ENCODE data around the gene MIER1.
A peak's percentile ranks its signal among the peaks of the same experiment; 100 is the strongest.
"Not testable (repeated sequence)": the region's sequence is repeated elsewhere in the genome, so short reads cannot be mapped to it uniquely, and the experiment has no call there.

The MIER1 gene

DNA sequence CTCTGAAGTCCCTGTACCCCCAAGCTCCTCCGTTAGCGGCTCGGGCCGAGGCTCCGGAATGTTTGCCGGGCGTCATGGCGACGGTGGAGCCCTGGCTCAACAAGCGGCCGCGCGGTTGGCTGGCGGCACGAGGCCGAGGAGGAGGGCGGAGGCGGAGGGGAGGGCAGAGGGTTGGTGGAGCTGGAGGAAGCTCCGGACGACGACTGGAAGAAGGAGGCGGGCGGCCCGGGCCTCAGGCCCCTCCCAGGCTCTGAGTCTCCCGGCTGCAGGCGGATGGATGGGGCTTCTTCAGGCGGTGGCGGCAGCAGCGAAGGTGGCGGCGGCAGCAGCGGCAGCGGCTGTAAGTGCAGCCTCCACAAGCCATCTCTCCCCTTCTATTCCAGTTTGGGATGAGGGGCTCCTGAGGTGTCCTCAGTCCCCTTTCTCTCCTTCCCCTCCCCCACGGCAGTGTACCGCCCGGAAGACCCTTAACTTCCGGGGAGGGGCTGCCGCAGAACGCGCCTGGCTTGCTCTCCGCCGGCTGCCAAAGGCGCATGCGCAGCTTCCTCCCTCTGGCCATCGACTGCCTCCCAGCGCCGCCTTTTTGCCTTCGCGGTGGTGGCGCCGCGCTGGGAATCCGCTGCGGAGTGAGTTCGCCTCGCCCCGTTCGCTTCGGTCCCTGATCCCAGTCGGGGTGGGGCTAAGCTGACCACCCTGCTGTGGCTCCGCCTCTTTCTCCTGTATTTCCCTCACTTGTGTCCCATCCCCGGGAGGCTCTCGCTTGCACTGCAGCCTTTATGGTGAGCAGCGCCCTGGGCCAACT is at the start of gene MIER1, which contains the start of gene DNAI4:
TSS of gene MIER1 (plus strand) at position 235 of the 802 bp plus-strand sequence. CDS start at position 274, 39 bp downstream.
TSS of gene DNAI4 (minus strand) at position 101 of the 802 bp plus-strand sequence. CDS start at position 76, 25 bp downstream.
- H3K27ac Mint-ChIP-seq: peak within 1 kb of the TSS; percentile 92 to 99 (median 96)
- TF ChIP-seq, protein P1, sequence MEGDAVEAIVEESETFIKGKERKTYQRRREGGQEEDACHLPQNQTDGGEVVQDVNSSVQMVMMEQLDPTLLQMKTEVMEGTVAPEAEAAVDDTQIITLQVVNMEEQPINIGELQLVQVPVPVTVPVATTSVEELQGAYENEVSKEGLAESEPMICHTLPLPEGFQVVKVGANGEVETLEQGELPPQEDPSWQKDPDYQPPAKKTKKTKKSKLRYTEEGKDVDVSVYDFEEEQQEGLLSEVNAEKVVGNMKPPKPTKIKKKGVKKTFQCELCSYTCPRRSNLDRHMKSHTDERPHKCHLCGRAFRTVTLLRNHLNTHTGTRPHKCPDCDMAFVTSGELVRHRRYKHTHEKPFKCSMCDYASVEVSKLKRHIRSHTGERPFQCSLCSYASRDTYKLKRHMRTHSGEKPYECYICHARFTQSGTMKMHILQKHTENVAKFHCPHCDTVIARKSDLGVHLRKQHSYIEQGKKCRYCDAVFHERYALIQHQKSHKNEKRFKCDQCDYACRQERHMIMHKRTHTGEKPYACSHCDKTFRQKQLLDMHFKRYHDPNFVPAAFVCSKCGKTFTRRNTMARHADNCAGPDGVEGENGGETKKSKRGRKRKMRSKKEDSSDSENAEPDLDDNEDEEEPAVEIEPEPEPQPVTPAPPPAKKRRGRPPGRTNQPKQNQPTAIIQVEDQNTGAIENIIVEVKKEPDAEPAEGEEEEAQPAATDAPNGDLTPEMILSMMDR (IDR thresholded peaks at IDR 0.05; ENCODE audit: unreplicated experiment in 3 of 3): peak in 1 of 3 experiments; percentile 30
- H3K4me3 Mint-ChIP-seq: peak within 1 kb of the TSS; percentile 92 to 94 (median 94)
- H3K4me1 Mint-ChIP-seq: peaks cover 37% of the 10 kb centered on the region
- peaks cover 6% of the 10 kb centered on the region for H3K36me3 Mint-ChIP-seq (ENCODE audit: low read depth)
- H3K9me3 Mint-ChIP-seq: no peaks in the 10 kb centered on the region
- peaks cover 5% of the 10 kb centered on the region for H3K27me3 Mint-ChIP-seq (ENCODE audit: low read depth)

DNA sequence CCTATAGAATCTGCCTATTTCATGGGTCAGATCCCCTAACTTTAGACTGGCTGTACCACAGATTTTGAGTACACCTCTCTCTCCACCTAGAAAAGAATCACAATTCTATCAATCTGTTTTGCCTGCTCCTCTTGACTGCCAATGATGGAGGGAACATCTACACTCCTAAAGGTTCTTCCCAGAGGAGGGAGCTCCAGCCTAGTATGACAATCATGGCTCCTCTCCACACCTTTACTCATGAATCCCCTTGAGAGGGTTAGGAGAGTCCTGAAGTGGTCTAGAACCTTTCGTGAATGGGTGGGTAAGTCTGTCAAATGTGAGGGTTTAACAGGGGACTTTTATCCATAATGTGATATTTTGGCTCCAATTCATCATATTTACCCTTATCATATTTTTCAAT is 48.1 kb upstream of the MIER1 start:
- Mint-ChIP-seq H3K9me3 (peaks cover 17% of the 10 kb centered on the region), H3K4me3 (no peak overlapping the region), H3K27ac (no peak overlapping the region), H3K27me3 (ENCODE audit: low read depth) (no peaks in the 10 kb centered on the region), H3K4me1 (no peaks in the 10 kb centered on the region), H3K36me3 (ENCODE audit: low read depth) (peaks cover 27% of the 10 kb centered on the region)
- TF ChIP-seq, protein P1 (IDR thresholded peaks at IDR 0.05; ENCODE audit: unreplicated experiment in 3 of 3): no peak

DNA sequence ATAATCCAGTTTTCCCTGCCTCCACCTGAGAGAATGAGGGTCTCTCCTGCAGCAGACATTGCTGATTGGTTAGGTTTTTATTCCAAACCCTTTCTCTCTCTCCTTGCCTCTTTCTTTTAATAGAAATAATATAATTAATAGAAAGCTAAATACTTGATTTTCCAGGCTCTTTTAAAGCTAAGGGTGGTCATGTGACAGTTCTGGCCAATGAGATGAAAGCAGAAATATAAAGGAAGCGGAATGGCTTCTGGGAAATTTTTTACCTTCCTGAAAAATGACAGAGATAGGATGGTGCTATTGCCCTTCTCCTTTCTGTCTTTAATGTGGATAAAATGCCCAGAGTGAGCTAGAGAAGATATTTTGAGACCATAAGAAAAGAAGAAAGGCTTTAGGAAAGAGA is 35.8 kb upstream of the MIER1 start:
- Mint-ChIP-seq H3K27ac (no peak overlapping the region), H3K27me3 (ENCODE audit: low read depth) (no peaks in the 10 kb centered on the region), H3K4me1 (no peaks in the 10 kb centered on the region), H3K9me3 (no peaks in the 10 kb centered on the region), H3K36me3 (ENCODE audit: low read depth) (peaks cover 21% of the 10 kb centered on the region), H3K4me3 (no peak overlapping the region)
- TF ChIP-seq, protein P1 (IDR thresholded peaks at IDR 0.05; ENCODE audit: unreplicated experiment in 3 of 3): no peak

DNA sequence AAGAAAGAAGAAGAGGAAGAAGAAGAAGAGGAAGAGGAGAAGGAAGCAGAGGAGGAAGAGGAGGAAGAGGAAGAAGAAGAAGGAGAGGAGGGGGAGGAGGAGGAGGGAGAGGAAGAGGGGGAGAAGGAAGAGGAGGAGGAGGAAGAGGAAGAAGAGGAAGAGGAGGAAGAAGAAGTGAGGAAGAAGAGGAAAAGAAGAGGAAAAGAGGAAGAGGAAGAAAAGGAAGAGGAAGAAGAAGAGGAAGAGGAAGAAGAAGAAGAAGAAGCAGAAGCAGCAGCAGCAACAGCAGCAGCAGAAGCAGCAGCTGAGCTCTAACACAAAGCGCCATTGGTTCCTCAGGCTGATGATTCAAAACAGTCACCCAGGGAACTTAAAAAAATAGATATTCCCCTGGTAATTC is 34.2 kb upstream of the MIER1 start:
- H3K4me1 Mint-ChIP-seq: no peaks in the 10 kb centered on the region
- H3K4me3 Mint-ChIP-seq: no peak overlapping the region
- TF ChIP-seq, protein P1 (IDR thresholded peaks at IDR 0.05; ENCODE audit: unreplicated experiment in 3 of 3): no peak
- no peak overlapping the region for H3K27ac Mint-ChIP-seq
- H3K36me3 Mint-ChIP-seq (ENCODE audit: low read depth): peaks cover 19% of the 10 kb centered on the region
- H3K27me3 Mint-ChIP-seq (ENCODE audit: low read depth): no peaks in the 10 kb centered on the region
- no peaks in the 10 kb centered on the region for H3K9me3 Mint-ChIP-seq

DNA sequence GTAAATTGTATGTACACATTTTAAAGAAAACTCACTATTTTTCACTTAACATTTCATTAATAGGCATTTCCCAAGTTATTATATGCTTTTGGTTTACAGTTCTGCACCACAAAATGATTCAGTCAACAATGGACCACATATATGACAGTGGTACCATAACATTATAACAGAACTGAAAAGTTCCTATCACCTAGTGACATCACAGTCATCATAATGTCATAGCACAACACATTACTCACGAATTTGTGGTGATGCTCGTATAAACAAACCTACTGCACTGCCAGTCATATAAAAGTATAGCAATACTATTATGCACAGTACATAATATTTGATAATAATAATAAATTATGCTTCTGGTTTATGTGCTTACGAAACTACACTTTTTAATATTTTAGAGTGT is 31.1 kb upstream of the MIER1 start:
- Mint-ChIP-seq H3K4me1 (no peaks in the 10 kb centered on the region), H3K27me3 (ENCODE audit: low read depth) (no peaks in the 10 kb centered on the region), H3K27ac (no peak overlapping the region), H3K36me3 (ENCODE audit: low read depth) (peaks cover 9% of the 10 kb centered on the region), H3K4me3 (no peak overlapping the region), H3K9me3 (no peaks in the 10 kb centered on the region)
- TF ChIP-seq, protein P1 (IDR thresholded peaks at IDR 0.05; ENCODE audit: unreplicated experiment in 3 of 3): no peak

DNA sequence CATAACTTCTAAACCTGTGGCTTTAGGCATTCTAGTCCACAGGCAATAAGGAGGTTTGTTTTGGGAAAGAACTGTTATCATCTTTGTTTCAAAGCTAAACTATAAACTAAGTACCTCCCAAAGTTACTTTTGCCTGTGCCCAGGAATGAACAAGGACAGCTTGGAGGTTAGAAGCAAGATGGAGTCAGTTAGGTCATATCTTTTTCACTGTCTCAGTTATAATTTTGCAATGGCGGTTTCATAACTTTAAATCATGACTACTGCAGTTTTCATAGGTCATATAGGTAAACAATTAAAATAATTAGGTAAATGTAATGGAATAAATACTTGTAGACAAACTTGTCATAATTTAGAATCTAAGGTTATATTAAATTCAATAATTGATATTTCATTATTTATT is 9.6 kb upstream of the MIER1 start:
- not testable (repeated sequence) for H3K4me3 Mint-ChIP-seq; H3K9me3 Mint-ChIP-seq; H3K27me3 Mint-ChIP-seq (ENCODE audit: low read depth); H3K27ac Mint-ChIP-seq; H3K4me1 Mint-ChIP-seq
- peaks cover 22% of the 10 kb centered on the region for H3K36me3 Mint-ChIP-seq (ENCODE audit: low read depth)
